ENCODE data around the gene NPB.
A peak's percentile ranks its signal among the peaks of the same experiment; 100 is the strongest.

NPB gene

DNA sequence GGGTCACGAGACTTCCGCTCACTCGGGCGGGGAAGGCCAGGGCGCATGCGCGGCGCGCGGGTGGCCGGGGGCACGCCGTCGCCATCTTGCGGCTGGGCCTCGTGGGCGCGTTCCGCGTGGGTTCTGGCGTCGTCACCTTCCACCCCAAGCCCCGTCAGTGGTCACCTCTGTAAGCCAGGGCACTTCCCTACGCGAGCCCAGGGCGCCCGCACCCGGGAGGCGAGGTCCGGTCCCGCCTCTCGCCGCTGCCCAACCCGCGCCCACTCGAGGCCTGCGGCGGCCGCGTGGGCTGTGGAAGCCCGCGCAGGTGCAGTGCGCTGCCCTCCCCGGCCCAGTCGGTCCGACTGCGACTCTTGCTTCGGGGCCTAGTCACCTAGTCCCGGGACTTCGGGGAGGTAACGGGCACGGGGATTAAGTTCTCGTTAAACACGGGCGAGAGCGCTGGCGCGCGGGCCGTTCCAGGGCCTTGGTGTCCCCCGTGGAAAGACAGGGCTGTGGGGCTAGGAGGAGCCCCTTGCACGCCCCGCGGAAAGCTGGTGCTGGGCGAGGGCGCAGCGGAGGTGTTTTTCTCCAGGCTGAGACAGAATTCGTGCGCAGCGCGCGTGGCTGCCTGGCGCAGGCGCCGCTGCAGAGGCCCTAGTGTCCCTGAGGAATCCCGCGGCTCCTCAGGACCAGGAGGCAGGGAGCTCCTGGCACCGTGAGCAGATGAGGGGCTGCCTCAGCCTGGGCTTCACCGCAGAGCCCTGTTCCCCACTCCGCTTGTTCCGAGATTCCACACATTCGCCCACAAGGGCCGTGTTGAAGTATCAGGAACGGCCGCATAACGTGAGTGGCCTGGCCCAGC, 30.4 kb upstream of the NPB start:
- Histone ChIP-seq H3K27ac (ENCODE audit: low read length) (peak overlapping the region; percentile 97), H3K4me1 (ENCODE audit: control insufficient read depth, insufficient read depth, low read length) (peaks cover 50% of the 10 kb centered on the region), H3K9ac (ENCODE audit: low read length in 2 of 2) (peak overlapping the region; percentile 93 to 99), H3K27me3 (ENCODE audit: control insufficient read depth in 1 of 2, insufficient read depth in 2 of 2, low read length in 2 of 2) (no peaks in the 10 kb centered on the region), H3K9me3 (ENCODE audit: control insufficient read depth in 2 of 2, low read length in 2 of 2) (no peaks in the 10 kb centered on the region), H3K36me3 (ENCODE audit: control insufficient read depth in 2 of 2, insufficient read depth in 2 of 2, low read length in 2 of 2) (peaks cover 0 to 10% of the 10 kb centered on the region in 2 donors), H3K4me3 (ENCODE audit: low read length in 2 of 2) (peak overlapping the region; percentile 86 to 91)

DNA sequence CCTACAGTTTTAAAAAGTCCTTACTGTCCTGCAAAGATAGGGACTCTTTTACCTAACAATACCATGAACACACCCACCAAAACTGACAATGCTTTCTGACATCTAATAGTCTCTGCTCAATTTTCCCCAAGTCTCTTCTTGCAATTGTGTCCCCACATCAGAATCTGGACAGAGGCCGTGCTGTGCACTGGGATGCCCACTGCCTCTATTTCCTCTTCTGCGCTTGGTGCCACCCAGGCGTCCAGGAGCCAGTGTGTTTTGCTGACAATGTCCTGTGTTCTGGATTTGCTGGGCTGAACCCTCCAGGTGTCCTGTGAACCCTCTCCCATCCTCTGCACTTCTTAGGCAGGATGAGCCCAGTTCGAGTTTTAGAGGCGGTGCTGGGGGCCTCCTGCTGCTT, 24.5 kb upstream of the NPB start:
- H3K36me3 ChIP-seq (ENCODE audit: control insufficient read depth in 2 of 2, insufficient read depth in 2 of 2, low read length in 2 of 2): peaks cover 12 to 15% of the 10 kb centered on the region in 2 donors
- no peaks in the 10 kb centered on the region for H3K27me3 ChIP-seq (ENCODE audit: control insufficient read depth in 1 of 2, insufficient read depth in 2 of 2, low read length in 2 of 2)
- H3K9me3 ChIP-seq (ENCODE audit: control insufficient read depth in 2 of 2, low read length in 2 of 2): no peaks in the 10 kb centered on the region

DNA sequence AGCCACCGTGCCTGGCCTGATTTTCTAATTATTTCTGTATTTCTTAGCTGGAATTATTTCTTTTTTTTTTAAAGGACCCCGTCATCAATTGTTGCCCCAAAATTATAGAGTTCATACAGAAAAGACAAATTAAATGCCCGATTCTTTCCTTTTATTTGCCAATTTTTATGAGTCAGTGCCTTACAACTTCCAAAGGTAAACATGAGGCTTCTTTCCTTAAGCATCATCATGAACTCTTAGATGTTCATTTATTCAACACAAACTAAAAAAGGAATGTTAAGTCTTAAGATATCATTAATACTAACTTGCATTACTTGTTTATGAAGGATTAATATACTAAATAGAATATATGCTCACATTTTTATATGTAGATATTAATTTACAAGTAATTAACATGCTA, 23.7 kb upstream of the NPB start:
- Histone ChIP-seq H3K4me3 (ENCODE audit: low read length in 2 of 2) (no peak overlapping the region), H3K9ac (ENCODE audit: low read length in 2 of 2) (no peak overlapping the region), H3K9me3 (ENCODE audit: control insufficient read depth in 2 of 2, low read length in 2 of 2) (no peaks in the 10 kb centered on the region), H3K27ac (ENCODE audit: low read length) (no peak overlapping the region), H3K36me3 (ENCODE audit: control insufficient read depth in 2 of 2, insufficient read depth in 2 of 2, low read length in 2 of 2) (peaks cover 12 to 15% of the 10 kb centered on the region in 2 donors), H3K27me3 (ENCODE audit: control insufficient read depth in 1 of 2, insufficient read depth in 2 of 2, low read length in 2 of 2) (no peaks in the 10 kb centered on the region), H3K4me1 (ENCODE audit: control insufficient read depth, insufficient read depth, low read length) (no peaks in the 10 kb centered on the region)

More for the DNA sequence above, 24.5 kb upstream of the NPB start:
- H3K9ac ChIP-seq (ENCODE audit: low read length in 2 of 2): no peak overlapping the region
- H3K4me3 ChIP-seq (ENCODE audit: low read length in 2 of 2): no peak overlapping the region
- H3K4me1 ChIP-seq (ENCODE audit: control insufficient read depth, insufficient read depth, low read length): peaks cover 3% of the 10 kb centered on the region
- no peak overlapping the region for H3K27ac ChIP-seq (ENCODE audit: low read length)

DNA sequence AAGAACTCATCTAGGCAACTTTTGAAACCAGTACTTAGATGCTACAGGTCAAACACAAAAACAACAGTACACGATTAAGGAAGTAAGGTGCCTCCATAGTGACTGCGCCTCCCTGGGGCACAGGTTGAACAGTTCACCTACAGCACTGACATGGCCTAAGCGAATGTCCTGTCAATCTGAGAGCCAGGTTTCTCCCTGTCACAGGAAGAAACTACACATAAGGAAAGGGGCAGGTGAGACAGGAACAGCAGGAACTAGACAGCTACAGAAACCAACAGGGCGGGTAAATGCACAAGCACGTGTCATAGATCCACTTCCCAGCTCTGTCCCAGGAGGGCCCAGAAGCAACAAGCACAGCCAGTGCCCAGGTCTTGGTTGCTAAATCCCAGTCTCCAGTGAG, 22.9 kb upstream of the NPB start:
- Histone ChIP-seq H3K36me3 (ENCODE audit: control insufficient read depth in 2 of 2, insufficient read depth in 2 of 2, low read length in 2 of 2) (peaks cover 14 to 15% of the 10 kb centered on the region in 2 donors), H3K9ac (ENCODE audit: low read length in 2 of 2) (no peak overlapping the region), H3K4me1 (ENCODE audit: control insufficient read depth, insufficient read depth, low read length) (no peaks in the 10 kb centered on the region), H3K9me3 (ENCODE audit: control insufficient read depth in 2 of 2, low read length in 2 of 2) (no peaks in the 10 kb centered on the region), H3K27me3 (ENCODE audit: control insufficient read depth in 1 of 2, insufficient read depth in 2 of 2, low read length in 2 of 2) (no peaks in the 10 kb centered on the region), H3K27ac (ENCODE audit: low read length) (no peak overlapping the region), H3K4me3 (ENCODE audit: low read length in 2 of 2) (no peak overlapping the region)

DNA sequence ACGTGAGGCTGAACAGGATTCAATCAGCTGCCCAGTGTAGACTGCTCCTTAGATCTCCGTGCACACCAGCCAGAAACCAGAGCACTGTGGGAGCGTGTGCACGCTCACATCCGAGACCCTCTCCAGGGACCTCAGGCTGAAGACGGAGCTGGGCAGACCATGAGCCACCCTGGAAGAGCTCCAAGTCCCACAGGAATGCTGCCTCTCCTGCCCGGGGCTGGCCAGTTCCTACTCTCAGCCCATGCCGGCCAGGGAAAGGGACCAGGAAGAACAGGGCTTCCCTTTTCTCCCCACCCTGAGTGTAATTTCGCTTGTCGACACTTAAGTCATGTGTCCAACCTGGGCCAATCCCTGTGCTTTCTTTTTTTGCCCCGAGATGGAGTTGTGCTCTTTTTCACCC, 17.5 kb upstream of the NPB start:
- no peak overlapping the region for H3K9ac ChIP-seq (ENCODE audit: low read length in 2 of 2)
- H3K27ac ChIP-seq (ENCODE audit: low read length): no peak overlapping the region
- no peaks in the 10 kb centered on the region for H3K27me3 ChIP-seq (ENCODE audit: control insufficient read depth in 1 of 2, insufficient read depth in 2 of 2, low read length in 2 of 2)

DNA sequence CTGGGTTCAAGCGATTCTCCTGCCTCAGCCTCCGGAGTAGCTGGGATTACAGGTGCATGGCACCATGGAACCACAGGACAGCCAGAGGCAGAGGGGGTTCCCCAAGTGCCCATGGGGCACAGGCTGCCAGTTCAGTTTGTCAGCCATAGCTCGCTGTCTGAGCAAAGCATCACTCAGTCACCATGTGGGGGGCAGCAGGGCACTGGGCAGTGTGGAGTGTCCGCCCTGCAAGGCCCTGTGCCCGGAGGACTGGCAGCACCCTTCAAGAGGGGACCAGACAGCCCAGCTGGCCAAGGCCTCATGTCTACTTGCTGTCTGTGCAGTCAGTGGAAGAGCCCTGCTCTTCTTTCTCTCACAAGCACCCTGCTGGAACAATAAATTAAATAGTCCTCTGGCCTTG, 17.1 kb upstream of the NPB start:
- Histone ChIP-seq H3K9me3 (ENCODE audit: control insufficient read depth in 2 of 2, low read length in 2 of 2) (no peaks in the 10 kb centered on the region), H3K4me1 (ENCODE audit: control insufficient read depth, insufficient read depth, low read length) (peaks cover 7% of the 10 kb centered on the region), H3K27me3 (ENCODE audit: control insufficient read depth in 1 of 2, insufficient read depth in 2 of 2, low read length in 2 of 2) (no peaks in the 10 kb centered on the region), H3K9ac (ENCODE audit: low read length in 2 of 2) (no peak overlapping the region), H3K36me3 (ENCODE audit: control insufficient read depth in 2 of 2, insufficient read depth in 2 of 2, low read length in 2 of 2) (peaks cover 21 to 42% of the 10 kb centered on the region in 2 donors), H3K4me3 (ENCODE audit: low read length in 2 of 2) (no peak overlapping the region), H3K27ac (ENCODE audit: low read length) (no peak overlapping the region)

More for the DNA sequence above, 17.5 kb upstream of the NPB start:
- peaks cover 23 to 40% of the 10 kb centered on the region in 2 donors for H3K36me3 ChIP-seq (ENCODE audit: control insufficient read depth in 2 of 2, insufficient read depth in 2 of 2, low read length in 2 of 2)
- H3K9me3 ChIP-seq (ENCODE audit: control insufficient read depth in 2 of 2, low read length in 2 of 2): no peaks in the 10 kb centered on the region
- H3K4me1 ChIP-seq (ENCODE audit: control insufficient read depth, insufficient read depth, low read length): peaks cover 4% of the 10 kb centered on the region
- H3K4me3 ChIP-seq (ENCODE audit: low read length in 2 of 2): no peak overlapping the region

GRCh38 chr17:81885454-81885853, 16.6 kb upstream of the NPB start:
- Histone ChIP-seq H3K9me3 (ENCODE audit: control insufficient read depth in 2 of 2, low read length in 2 of 2) (no peaks in the 10 kb centered on the region), H3K9ac (ENCODE audit: low read length in 2 of 2) (no peak overlapping the region), H3K27me3 (ENCODE audit: control insufficient read depth in 1 of 2, insufficient read depth in 2 of 2, low read length in 2 of 2) (no peaks in the 10 kb centered on the region), H3K4me1 (ENCODE audit: control insufficient read depth, insufficient read depth, low read length) (peaks cover 12% of the 10 kb centered on the region), H3K27ac (ENCODE audit: low read length) (no peak overlapping the region), H3K36me3 (ENCODE audit: control insufficient read depth in 2 of 2, insufficient read depth in 2 of 2, low read length in 2 of 2) (peaks cover 21 to 47% of the 10 kb centered on the region in 2 donors), H3K4me3 (ENCODE audit: low read length in 2 of 2) (no peak overlapping the region)

DNA sequence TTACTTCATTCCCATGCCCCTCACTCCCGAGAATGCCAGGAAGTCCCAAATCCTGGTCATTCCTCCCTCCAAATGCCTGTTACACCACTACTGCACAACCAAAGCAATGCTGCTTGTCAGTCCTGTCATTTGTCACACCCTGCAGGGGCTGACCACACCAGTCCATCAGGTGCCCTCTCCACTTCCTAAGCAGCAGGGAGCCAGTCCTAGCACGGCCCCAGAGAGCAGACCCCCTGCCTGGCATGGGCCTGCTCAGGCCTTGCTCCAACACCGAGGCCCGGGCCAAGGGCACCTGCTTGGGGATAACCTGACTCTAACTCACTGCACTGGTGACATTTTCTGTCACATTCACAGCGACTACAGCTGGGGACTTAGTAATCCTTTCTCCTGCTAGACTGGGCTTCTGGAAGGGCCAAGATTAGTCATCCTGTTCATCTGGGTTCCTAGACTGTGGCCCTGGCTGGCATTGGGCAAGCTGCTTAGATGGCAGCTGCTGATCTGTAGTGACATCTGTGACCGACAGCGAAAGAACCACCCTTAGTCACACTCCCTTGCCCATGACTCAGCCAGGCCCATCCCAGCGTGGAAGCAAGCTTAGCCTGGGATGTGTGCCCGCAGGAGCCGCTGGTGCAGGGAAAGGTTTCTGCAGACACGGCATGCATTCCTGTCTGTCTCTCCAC, 16.0 kb upstream of the NPB start:
- Histone ChIP-seq H3K27me3 (ENCODE audit: control insufficient read depth in 1 of 2, insufficient read depth in 2 of 2, low read length in 2 of 2) (no peaks in the 10 kb centered on the region), H3K36me3 (ENCODE audit: control insufficient read depth in 2 of 2, insufficient read depth in 2 of 2, low read length in 2 of 2) (peaks cover 21 to 48% of the 10 kb centered on the region in 2 donors), H3K27ac (ENCODE audit: low read length) (no peak overlapping the region), H3K9ac (ENCODE audit: low read length in 2 of 2) (no peak overlapping the region), H3K9me3 (ENCODE audit: control insufficient read depth in 2 of 2, low read length in 2 of 2) (no peaks in the 10 kb centered on the region), H3K4me1 (ENCODE audit: control insufficient read depth, insufficient read depth, low read length) (peaks cover 16% of the 10 kb centered on the region), H3K4me3 (ENCODE audit: low read length in 2 of 2) (no peak overlapping the region)

DNA sequence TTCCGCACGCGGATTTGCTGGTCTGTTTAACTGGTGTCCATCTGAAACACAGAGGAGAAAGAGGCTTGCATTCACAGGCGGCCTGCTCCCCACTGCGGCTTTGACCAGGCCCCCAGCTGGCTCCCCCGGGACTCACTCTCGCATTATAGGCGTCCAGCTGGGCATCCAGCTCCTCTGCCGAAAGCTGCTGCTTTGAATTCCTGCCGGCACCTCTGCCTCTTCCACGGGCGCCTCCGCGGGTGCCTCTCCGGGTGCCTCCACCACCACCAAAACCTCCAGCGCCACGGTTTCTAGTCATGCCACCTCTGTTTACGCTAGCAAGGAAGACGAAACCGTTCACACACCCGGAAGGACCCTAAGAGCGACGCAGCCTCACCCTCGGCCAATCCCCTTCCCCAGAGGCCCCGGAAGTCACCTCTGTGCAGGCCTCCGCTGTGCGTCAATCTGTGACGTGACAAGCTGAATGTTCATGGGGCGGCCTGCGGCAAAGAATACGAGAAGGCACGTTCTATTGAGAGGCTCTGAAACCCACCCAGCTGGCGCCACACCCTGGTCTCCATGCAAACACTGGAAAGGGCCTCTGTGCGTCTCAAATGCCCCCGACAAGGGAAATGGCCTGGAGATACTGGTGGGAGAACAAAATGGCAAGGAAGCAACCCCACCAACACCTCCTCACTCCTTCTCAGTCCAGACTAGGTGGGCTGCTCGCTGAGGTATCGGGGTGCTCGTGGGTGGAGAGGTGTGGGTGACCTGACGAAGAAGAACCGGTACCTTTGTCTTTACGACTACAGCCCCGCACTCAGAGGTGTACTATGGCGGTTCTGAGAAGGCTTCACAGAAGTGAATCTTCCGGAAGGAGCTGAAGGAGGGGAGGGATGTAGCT, 13.7 kb upstream of the NPB start:
- Histone ChIP-seq H3K36me3 (ENCODE audit: control insufficient read depth in 2 of 2, insufficient read depth in 2 of 2, low read length in 2 of 2) (peaks cover 21 to 48% of the 10 kb centered on the region in 2 donors), H3K9me3 (ENCODE audit: control insufficient read depth in 2 of 2, low read length in 2 of 2) (no peaks in the 10 kb centered on the region), H3K4me3 (ENCODE audit: low read length in 2 of 2) (no peak overlapping the region)

GRCh38 chr17:81888988-81889595, 12.9 kb upstream of the NPB start:
- H3K36me3 ChIP-seq (ENCODE audit: control insufficient read depth in 2 of 2, insufficient read depth in 2 of 2, low read length in 2 of 2): peaks cover 21 to 47% of the 10 kb centered on the region in 2 donors

More for the DNA sequence above, 13.7 kb upstream of the NPB start:
- Histone ChIP-seq H3K4me1 (ENCODE audit: control insufficient read depth, insufficient read depth, low read length) (peaks cover 19% of the 10 kb centered on the region), H3K27me3 (ENCODE audit: control insufficient read depth in 1 of 2, insufficient read depth in 2 of 2, low read length in 2 of 2) (no peaks in the 10 kb centered on the region), H3K27ac (ENCODE audit: low read length) (no peak overlapping the region), H3K9ac (ENCODE audit: low read length in 2 of 2) (no peak overlapping the region)

More at GRCh38 chr17:81888988-81889595, 12.9 kb upstream of the NPB start:
- H3K4me3 ChIP-seq (ENCODE audit: low read length in 2 of 2): no peak overlapping the region
- H3K4me1 ChIP-seq (ENCODE audit: control insufficient read depth, insufficient read depth, low read length): peaks cover 19% of the 10 kb centered on the region
- H3K27ac ChIP-seq (ENCODE audit: low read length): no peak overlapping the region
- H3K27me3 ChIP-seq (ENCODE audit: control insufficient read depth in 1 of 2, insufficient read depth in 2 of 2, low read length in 2 of 2): no peaks in the 10 kb centered on the region
- no peak overlapping the region for H3K9ac ChIP-seq (ENCODE audit: low read length in 2 of 2)
- H3K9me3 ChIP-seq (ENCODE audit: control insufficient read depth in 2 of 2, low read length in 2 of 2): no peaks in the 10 kb centered on the region

All from stomach smooth muscle (tissue), 2 donors.